Stimulated activated CD4-positive, alpha-beta T cell treated with anti-CD3 and anti-CD28 coated beads, Interleukin-1b, Interleukin-23, amount 100 ng/mL, for 1 hour (primary cell): ENCODE measurements around the gene USH2A.

Experiments
- DNase-seq, 2 donors: peaks; one replicate each; pipeline ENCODE4 v3.0.0-alpha.2; 2020; ENCODE audit warnings: low read depth in 2 of 2

The USH2A gene

DNA sequence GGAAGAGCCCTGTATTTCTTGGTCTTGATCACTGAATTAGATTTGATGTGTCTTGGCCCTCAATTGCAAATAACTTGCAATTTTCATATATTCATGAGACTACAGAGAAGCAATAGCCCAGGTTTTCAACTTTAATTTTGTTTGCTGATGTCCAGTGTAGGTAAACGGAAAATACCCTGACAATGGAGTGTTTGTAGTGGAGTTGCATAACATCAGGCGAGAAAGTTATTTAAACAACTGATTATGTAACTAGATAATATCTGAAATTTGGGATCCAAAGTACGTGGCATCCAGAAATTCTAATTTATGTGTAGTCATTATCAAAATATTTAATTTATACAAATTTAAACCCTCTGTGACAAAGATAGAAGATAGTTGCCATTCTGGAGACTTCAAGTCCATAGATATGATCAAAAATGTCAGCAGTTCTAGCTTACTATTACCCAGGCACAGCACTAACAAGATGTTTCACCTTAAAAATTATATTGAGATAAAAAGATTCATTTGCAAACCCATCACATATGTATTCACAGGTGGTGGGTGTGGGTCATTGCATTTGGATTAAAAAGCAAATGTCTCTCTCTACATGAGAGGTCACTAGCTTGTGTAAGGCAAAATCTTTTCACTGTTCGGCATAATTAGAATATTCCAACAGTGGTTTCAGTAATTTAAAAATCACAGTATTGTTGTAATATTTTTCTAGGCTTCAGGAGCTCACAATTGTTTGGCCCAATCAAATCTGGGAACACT lies 705.4 kb downstream of the USH2A start:
- no peak for DNase-seq

- no peak for DNase-seq
Measured at GRCh38 chr1:215710899-215711225, 712.4 kb downstream of the USH2A start.

- DNase-seq, result no peak
Measured at GRCh38 chr1:215710036-215710898, 713.0 kb downstream of the USH2A start.

DNA sequence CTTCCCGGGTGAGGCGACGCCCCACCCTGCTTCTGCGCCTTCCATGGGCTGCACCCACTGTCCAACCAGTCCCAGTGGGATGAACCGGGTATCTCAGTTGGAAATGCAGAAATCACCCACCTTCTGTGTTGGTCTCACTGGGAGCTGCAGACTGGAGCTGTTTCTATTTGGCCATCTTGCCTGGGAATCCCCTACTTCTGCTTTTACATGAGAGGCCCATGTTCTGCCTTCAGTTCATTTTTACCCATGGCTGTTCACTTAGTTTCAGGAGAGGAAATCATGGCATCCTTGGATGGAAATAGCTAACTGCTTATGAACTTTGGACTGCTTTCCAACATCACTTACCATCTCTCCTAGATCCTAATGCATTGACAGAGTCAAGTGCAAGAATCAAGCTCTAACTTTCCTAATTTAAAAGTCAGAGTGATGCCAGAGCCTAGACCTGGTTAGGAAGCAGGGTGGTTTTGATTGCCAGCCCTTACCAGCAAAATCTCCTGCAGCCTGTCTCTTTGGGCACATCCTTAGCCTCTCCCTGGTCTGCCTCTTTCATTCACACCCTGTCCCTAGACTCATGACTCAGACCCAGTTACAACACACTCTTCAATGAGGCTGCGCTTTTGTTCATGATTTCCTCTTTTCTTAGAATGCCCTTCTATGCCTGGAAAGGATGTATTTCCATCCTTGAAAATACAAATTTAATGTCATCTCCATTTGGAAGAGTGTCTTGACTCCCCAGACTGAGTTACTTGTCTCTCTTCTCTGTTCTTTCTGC lies 719.0 kb downstream of the USH2A start:
- no peak for DNase-seq

- no peak for DNase-seq
Measured at GRCh38 chr1:215682232-215682631, 741.0 kb downstream of the USH2A start.

GRCh38 chr1:215681041-215681440 lies 742.2 kb downstream of the USH2A start:
- no peak for DNase-seq

- DNase-seq, result no peak
Measured at GRCh38 chr1:215679231-215679630, 744.0 kb downstream of the USH2A start.

DNA sequence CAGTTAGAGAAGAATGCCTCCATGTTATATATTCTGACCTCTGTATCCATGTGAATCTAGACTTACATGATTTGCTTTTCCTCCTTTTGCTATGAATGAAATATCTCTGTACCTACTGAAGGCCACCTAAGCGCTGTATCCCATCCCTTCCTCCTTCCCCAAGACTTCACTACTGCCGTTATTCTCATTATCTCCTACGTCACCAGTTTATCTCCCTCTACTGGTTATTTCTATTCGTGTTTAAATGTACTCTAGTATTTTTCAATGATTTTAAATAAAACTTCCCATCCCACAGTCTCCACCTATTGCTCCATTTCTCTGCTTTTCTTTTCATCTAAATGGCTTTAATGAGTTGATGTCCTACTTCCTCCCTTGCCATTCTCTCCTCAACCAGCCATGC lies 746.1 kb downstream of the USH2A start:
- no peak for DNase-seq

GRCh38 chr1:215673943-215674342 lies 749.3 kb downstream of the USH2A start:
- no peak for DNase-seq

GRCh38 chr1:215672482-215672881 lies 750.8 kb downstream of the USH2A start:
- DNase-seq, result no peak

DNA sequence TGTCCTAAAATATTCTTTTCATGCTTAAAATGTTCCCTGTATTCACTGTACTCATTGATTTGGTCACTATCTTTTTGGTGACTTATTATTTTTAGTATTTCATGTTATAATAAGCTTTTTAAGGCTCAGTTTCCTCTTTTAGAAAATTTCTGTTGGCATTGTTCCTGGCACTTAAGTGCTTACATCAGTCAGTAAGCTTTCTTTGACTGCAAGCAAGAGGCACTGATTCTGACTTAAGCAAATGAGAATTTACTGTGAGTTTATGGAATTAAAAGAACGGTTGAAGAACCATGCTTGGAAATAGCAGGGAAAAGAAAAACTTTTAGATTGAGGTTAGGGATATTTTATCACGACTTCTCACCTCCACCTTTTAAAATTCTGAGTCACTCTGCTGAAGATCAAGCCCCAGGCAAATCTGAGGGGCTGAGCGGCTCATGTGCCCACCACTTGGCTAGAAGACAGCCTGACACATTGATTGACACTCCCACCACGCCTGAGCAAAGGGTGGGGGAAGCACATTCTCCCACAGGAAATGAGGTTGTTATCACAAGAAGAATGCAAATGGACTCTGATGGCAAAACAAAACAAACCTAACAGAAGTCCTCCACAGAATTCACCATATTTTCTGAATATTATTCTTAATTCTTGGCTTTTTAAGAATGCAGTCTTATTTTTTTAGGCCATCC lies 753.3 kb downstream of the USH2A start:
- DNase-seq, result no peak

- no peak for DNase-seq
Measured at GRCh38 chr1:215667761-215668160, 755.5 kb downstream of the USH2A start.

DNA sequence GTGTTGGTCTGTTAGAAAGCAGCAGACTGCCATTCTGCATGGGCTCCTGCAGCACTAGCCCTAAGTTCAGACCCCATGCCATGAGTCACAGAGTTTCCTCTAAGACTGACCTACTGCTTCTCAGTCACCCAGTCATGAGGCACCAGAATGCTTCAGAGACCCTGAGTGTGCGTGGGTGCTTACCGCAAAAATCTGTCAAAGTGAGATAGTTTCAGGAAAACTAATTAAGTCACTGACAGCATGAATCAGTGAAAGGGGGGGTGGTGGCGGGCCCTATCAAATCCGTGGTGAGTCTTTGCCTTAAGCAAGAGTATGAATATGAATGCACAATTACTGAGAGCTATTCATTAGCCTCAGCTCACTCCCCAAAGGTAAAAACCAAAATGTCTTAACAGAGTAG lies 758.0 kb downstream of the USH2A start:
- no peak for DNase-seq

DNA sequence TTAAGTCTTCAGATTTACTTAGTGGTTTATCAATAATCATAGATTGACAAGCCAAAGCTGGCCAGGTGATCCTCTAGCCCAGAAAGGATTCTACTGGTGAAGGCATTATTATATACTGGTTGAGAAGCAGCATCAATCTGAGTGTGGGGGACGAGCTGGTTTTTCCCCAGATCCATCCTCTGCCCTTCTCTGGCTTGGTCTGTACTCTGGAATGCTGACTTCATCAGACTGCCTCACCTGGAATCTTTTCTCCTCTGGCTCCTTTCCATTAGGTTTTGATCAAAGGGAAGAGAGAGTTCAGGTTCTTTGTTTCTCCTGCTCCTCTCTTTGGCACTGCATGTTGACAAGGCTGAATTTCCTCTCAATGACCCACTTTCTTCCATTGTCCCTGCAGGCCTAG lies 762.2 kb downstream of the USH2A start:
- no peak for DNase-seq

DNA sequence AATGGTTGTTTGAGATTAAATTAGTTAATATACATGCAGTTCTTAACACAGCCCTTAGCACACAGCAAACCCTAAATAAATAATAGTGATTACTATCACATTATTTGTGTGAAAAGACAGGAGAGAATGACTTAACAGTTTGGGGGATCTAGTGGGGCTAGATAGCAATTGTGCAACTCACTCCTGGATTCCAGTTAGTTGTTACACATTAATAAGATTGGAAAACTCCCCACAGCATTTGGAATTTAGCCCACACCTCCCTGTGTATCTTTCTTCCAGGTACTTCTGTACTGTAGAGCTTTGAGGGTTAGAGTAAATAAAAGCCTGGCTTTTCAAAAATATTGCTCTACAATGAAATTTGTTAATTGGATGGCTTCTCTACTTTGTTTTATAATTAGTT lies 763.0 kb downstream of the USH2A start:
- no peak for DNase-seq

GRCh38 chr1:215657047-215657446 lies 766.2 kb downstream of the USH2A start:
- DNase-seq, result no peak

DNA sequence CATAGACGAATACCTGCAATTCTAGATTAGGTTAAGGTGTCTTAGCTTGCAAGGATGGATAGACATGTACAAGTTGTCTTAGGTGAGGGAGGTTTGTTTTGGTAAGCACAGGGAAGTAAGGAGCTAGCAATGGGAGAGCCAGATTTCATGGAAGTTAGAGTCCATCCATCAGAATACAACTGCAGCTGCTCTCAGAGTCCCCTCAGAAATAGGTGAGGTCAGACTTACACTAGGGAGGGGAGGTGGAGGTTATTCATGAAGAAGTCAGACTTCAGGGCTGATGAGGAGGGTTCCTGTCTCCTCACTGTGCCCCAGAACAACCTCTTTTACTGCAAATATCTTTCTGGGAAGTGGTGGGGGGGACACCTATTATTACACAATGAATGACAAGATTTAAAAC lies 770.9 kb downstream of the USH2A start:
- no peak for DNase-seq

DNA sequence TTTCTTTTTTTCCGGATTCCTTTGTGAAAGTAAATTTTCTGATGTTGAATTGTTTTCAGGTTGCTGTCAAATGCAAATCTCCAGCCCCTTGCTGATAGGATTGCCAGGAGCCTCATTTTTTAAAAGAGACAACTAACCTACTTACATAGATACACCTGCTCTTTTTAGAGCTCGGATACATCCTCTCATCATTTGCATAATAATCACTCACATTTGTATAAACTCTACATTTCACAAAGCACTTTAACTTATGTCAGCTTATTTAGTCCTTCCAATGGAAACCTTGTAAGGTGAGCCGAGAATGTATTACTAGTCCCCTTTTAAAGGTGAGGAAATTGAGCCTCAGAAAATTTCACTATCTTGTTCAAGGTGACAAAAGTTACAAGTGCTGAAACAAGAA lies 771.4 kb downstream of the USH2A start:
- DNase-seq, result no peak

DNA sequence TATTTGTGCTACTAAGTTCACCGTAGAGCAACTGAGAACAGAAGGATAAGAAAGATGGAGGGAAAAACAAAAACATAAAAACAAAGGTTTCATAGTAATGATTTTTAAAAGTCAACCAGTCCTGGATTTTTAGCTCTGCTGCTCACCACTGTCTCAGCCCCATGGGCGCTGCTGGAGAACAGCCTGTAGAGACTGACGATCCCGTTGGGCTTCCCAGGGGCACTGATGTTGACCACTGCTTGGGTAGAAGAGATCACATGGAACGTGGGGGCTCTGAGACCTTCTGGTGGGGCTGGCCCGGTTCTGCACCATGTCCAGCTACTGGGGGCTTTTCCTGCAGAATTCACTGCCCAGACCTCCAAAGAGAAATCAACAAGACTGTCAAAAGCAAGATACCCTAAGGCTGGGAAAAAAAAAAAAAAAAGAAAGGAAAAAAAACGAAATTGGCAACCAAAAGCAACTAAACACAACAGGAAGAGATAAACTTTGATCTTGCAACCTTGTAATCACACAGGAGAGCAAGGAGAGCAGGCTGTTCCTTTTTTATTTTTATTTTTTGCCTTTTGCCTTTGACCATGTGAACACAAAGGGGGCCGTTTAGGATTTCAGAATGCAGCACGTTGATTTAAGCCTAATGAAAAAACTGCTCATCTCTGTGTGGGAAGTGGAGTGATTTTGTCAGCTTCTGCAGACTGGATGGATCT lies 772.6 kb downstream of the USH2A start:
- no peak for DNase-seq

- DNase-seq, result no peak
Measured at GRCh38 chr1:215648957-215649356, 774.3 kb downstream of the USH2A start.

DNA sequence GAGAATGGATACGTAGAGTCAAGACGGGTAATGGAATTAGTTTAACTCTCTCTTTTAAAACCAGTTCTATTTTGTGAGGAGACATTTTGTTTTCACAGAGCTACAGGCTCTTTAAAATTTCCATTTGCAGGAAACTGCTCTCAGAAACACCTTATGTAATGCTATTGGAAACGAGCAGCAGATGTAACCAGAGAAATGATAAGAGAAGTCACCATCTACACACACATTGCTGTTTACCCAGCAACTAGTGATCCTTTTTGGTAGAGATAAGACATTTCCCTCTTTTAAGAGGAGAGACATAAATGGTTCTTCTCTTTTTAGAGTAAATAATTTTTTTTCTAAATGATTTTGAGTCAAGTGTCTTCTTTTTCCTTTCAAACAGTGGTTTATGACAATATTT lies 775.5 kb downstream of the USH2A start:
- DNase-seq, result no peak
